HG02759 (cell line): Measurements from ENCODE around the gene ASPG.

ENCODE experiments used
- ATAC-seq: cut with Tn5 transposase; IDR thresholded peaks from one replicate; pipeline ENCODE4 v1.9.1; 2021; ENCODE audit warnings: mild to moderate bottlenecking, moderate library complexity; ENCODE audit not compliant: unreplicated experiment

The ASPG gene

DNA sequence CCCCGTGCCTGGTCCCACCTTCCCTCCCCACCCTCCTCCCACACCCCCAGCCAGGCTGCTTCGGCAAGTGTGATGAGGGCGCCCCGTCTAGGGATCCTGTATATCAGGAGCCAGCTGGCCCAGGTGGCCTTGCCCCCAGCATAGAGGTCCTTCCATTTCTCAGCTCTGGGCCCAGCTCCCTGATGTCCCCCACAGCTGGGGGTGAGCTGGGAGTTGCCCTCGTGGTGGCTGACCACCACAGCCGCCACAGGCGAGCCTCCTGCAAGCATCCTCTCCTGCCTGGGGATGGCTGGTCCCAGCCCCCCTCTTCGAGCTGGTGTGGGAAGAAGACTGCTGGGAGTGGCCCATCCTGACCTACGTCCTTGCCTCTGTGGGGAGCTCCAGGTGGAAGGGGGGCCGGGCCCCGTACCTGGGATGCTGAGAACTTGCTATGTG is 7.4 kb downstream of the ASPG start:
- ATAC-seq = no peak

DNA sequence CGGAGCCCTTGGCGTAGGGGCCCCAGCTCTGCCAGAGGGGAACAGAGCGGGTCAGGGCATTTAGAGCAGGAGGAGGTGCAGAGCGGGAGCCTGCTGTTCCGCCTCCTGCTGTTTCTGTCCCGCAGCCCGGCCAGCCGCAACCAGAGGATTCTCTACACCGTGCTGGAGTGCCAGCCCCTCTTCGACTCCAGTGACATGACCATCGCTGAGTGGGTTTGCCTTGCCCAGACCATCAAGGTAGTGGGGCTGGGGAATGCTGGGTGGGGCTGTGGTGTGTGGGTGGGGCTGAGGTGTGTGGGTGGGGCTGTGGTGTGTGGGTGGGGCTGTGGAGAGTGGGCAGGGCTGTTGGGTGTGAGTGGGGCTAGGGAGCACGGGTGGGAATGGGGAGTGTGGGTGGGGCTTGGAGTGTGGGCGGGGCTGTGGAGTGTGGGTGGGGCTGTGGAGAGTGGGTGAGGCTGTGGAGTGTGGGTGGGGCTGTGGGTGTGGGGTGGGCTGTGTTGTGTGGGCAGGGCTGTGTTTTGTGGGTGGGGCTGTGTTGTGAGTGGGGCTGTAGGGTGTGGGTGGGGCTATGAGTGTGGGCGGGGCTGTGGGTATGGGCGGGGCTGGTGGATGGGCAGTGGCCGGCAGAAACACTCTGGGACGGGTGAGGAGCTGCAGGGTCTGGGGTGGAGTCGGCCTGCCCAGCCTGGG is 8.0 kb downstream of the ASPG start:
- no peak for ATAC-seq

DNA sequence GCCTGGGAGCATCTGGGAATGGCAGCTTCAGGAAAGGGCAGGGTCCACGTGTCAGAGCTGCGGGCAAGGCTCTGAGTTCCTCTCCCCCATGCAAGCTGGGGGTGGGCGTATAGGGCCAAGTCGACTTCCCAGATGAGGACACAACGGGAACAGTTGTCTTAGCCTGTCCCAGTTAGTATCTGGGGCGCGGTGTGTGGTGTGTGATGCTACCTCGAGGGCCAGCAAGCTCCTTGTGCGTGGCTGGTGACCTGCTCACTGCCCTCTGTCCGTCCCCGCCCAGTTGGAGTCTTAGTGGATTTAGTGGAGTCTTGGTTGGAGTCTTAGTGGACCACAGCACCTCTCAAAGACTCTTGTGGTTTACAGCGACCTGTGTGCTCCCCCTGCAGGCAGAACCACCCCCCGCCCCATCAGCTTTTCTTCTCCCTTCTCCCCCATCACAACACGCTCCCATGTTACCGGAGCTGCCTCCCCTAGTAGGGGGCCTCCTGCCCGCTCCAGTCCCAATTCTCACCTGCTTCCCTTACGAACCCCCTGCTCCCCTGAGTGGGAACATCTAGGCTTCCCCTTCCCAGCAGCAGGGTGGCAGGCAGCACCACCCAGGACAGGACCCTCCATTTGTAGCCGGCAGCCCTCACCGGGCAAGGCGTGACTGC is 8.7 kb downstream of the ASPG start:
- ATAC-seq = no peak

DNA sequence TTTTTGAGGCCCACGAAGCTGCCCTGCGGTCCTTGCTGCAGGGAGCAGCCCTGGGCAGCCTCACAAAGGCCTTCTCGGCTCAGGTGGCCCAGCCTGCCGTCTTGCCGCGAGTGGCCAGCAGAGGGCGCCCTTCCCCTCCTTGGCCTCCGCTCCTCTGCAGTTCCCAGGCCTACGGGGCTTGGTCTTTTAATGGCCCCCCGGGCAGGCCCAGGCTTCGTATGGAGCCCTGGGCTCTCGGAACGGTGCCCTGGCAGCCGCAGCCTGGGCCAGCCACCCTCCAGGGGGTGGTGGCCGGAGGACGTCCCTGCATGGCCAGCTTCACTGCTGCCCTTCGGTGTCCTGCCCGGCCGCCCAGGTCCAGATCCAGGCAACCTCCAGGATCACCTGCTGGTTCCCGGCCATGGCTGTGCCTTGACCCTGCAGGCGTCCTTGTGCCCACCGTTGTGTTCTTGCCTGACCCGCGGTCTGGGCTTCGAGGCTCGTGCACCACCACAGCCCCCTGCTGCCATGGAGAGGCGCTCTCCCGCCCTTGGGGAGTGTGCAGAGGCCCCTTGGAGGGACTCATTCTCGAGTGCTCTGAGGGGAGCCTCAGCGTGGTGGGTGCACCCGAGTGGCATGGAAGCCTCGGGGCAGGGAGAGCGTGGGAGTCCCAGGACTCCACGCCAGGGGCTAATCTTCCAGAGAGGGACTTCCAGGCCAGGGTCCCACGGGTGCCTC is 9.4 kb downstream of the ASPG start:
- no peak for ATAC-seq

DNA sequence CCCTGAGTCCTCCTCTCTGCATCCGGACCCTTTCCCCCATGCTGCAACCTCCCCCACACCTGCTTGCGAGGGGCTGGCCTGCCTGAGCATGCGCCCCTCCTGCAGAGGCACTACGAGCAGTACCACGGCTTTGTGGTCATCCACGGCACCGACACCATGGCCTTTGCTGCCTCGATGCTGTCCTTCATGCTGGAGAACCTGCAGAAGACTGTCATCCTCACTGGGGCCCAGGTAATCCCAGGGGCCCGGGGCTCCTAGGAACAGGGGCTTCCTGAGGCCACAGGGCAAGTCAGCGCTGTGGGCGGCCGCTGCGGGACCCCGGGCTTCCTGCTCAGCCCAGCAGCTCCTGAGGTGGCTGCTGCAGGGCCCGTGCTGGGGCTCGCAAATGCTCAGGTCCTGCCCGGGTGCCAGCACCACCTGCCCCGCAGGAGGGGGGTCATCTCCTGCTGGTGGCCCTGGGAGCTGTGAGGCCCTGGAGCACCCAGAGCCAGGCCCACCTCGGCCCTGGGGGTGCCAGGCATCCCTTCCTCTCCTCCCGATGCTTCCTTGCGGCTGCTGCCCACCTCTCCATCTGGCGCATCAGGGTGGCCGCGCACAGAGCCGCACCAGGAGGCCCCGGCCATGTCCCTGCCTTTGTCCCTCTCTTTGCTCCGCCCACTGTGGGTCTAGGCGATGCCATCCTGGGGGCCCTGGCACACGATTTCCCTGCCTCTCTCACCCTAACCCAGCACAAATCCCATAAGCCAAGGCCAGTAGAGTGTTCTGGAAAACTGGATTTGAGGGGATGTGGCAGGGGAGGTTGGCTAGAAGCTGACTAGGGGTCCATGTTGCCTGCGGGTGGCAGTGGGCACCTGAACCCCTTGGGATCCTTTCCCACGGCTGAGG is 10.2 kb downstream of the ASPG start:
- no peak for ATAC-seq

DNA sequence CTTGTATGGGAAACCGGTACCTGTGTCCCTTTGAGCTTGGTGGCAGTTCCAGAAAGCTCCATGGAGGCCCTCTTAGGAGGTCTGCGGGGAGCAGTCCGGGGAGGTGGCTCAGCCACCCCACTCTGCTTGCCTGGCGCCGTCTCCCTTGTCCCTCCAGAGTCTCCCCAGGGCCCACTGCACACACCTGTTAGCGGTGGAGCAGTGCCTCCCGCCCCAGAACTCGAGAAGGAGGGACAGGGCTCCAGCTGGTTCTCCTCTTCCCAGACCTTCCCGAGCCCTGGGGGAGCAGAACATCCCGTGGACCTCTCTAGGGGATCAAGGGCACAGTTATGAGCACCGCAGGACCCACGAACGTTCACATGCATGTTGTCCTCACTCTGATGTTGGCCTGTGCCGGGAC is 10.8 kb downstream of the ASPG start:
- no peak for ATAC-seq

DNA sequence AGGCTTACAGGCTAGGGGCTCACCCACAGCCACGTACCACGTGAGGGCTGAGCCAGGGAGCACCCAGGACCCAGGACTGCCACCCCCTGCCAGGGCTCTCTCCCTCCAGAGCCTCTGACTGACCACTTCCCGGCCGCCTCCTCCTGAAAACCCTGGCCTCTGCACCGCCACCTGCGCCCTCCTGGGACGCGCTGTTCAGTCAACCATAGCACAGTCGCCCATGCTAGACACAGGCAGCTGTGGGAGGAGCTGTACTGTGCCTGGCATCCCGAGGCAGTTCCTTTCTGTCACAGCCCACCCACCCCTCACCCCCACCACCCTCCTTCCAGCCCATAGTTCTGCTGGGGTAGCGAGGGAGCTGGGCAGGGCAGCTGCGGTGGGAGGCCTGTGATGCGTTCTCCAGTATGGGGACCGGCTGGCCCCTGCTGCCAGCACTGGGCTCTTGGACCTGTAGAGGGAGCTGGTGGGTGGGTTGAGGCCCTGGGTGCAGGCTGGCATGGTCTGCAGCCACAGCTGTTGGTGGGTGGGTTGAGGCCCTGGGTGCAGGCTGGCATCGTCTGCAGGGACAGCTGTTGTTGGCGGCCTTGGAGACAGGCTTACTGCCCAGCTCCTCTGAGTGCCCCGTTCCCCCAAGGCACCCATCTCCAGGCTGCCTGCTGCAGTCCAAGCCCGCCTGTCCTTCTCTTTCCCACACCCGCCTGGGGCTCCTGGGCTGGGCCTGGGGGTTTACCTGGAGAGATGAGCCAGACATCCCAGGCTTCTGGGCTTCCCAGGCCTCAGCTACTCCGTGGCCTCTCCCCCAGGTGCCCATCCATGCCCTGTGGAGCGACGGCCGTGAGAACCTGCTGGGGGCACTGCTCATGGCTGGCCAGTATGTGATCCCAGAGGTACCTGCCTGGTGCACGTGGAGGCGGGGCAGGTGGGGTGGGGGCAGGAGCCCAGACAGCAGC is 11.5 kb downstream of the ASPG start:
- ATAC-seq = no peak

DNA sequence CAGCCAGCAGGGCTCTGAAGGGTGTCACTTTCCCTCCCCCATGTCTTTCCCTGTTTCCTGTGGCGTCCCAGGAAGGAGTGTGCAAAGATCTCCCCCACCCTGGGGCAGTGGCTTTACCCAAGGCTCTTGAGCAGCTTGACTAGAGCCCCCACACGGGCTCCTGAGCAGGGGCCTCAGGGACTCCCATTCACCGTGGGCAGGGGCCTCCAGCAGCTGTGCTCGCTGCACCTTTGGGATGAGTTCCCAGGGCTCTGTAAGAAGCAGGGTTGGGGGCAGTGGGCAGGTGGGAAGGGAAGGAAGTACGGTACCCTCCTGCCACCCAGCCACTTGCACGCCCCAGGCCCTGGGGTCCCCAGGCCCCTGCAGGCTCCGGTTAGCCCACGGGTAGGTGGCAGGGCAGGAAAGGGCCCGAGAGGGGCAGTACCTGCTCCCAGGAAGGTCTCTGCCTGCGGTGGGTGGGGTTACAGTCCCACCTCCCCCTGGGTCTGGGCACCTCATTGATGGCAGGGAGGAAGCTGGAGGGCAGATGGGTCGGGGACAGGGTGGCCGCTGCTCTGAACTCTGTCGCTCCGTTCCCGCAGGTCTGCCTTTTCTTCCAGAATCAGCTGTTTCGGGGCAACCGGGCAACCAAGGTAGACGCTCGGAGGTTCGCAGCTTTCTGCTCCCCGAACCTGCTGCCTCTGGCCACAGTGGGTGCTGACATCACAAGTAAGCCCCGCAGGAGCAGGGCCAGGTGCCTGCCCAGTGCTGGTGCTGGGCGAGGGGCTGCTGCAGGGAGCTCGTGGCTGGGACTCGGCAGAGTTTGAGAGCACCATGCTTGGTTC is 13.0 kb downstream of the ASPG start:
- ATAC-seq = no peak

DNA sequence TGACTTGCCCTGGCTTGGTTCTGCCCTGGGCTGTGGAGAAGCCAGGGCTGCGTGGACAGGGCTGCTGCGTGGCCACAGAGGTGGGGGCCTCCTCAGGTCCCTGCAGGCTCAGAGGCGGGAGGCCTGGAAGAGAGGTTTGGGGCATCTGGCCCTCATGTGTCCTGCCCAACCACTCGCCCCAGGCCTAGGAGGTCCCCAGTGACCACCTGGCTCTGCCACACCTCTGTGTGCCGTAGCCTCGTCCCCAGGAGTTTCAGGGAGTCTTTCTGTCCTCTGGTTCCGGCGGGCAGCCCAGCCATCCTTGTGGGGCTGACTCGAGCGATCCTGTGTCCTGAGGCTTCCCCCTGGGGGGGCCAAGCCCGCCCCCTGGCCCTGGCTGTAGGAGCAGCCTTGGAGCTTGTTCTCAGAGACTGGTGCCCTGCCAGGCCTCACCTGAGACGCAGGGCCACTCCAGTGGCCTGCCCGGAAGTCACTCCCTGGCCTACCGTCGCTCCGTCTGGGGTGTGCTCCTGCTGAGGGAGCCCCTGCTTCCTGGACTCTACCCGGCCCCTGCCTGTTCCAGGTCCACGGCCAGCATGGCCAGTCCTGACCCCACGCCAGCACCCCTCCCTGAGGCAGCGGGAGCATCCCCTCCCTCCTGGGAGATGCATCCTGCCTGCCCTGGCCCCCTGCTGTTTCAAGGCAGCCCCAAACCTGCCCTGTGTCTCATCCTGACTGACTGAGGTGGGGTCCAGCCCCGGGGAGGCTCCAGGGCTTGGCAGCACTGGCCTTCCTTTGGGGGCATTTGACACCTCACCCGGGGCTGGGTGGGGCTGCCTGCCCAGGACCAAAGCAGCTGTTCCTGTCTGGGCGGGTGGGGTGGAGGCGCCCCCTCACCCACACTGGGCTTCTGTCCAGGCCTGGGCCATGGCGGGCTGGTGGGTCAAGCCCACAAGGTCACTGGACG is 13.9 kb downstream of the ASPG start:
- no peak for ATAC-seq

DNA sequence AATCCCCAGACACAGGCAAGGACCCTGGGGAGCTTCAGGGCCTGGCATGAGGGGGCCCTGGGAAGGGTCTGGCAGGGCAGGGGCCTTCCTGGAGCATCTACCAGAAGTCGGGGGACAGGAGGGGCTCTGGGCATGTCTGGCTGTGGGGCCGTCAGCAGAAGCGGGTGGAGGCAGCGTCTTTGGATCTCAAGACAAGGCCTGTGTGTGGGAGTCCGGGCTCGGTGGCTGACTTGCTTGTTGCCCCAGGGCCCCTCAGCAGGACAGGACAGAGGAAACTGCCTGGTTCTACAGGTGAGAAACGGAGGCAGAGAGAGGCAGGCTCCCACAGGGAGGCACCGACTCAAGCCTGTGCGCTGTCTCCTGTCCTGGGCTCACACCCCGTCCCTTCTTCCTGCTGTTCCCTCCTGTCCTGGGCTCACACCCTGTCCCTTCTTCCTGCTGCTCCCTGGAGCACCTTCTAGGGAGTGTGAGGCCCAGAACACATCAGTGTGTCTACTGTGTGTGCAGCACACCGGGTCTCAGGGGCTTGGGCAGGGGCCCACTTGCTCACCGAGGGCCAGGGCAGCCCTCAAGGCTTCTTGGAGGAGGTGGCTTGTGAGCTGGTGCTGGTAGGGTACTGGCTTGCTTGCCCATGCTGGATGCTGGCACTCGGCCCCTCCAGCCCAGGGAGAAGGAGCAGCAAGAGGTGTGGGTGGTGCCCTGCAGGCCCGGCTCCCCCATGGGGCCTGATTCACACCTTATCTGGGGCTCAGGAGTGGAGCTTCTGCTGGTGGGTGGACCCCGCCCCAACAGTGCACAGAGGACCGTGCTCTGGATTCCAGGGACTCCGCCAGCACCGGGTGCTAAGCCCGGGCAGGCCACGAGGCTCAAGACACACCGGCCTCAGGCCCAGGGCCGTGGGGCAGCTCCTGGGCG is 14.9 kb downstream of the ASPG start:
- ATAC-seq = no peak

DNA sequence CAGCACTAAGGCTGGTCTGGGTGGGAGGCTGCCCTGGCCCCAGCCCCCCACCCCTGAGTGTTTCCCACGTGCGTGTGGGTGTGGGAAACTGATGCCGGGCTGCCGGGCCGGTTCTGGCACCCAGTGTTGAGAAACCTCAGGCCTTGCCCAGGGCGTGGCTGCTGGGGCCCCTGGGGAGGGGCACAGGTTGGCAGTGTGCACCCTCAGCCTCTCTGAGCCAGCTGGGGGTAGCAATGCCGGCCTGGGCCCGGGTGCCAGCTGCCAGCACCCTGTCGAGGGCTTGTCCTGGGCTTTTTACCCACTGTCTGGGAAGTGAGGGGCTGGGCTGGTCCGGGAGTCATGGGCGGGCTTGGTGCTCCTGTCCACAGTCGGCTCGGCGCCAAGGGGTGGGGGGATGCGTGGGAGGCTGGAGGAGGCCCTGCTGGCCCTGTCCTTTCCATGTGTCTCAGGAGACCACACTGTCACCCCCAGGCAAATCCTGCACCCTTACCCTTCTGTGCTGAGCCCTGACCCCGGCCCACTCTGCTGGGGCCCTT is 15.7 kb downstream of the ASPG start:
- no peak for ATAC-seq

DNA sequence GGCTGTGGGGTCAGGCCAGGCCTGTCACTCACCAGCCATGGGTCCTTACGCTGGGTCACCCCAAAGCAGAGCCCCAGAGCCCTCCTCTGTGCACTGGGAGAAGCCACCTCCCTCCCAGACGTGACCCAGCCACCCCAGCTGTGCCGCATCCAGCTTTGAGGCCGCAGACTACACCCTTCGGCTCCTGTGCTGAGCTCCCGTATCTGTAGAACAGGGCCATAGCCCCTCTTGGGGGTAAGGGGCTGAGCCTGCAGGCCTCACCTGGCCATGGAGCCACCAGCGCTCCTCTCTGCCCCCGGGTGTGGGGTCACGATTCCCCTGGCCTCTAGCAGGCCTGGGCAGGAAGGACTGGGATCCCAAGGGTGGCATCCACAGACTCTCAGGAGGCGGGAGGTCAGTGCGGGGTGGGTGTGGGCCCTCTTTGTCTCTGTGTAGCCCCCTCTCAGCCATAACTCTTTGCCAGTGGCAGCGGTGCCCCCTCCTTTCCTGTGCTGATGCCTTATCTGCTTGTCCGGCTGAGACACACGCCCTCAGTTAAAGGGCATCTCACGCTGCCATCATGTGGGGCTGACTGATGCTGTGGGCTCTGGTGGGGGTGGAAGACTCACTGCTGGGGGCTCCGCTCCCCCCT is 16.3 kb downstream of the ASPG start:
- ATAC-seq = no peak

DNA sequence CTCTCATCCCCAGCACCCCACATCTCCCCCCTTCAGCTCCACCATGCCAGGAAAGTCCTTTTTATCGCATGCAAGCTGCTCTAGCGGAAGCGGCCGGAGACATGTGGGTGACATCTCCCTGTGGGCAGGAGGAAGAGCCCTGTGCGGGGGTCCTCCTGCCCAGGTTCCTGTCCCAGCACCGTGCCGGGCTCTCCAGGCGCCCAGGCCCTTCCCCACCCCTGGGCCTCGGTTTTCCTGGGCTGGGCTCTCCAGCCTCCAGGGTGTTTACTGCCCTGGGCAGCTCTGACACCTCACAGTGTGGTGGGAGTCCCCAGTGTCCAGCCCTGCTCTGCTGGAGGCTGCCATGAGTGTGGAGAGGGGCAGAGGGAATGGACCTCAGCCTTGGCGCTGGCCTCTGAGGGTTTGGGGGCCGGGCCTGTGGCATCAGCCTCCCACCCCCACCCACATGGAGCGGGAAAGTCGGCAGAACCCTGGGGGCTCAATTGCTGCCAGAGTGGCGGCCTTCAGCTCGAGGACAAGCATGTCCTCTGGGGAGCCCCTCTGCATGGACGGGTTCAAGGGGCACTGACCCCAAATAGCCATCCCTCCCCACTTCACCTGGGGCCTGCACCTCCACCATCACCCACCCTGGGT is 16.9 kb downstream of the ASPG start:
- no peak for ATAC-seq

DNA sequence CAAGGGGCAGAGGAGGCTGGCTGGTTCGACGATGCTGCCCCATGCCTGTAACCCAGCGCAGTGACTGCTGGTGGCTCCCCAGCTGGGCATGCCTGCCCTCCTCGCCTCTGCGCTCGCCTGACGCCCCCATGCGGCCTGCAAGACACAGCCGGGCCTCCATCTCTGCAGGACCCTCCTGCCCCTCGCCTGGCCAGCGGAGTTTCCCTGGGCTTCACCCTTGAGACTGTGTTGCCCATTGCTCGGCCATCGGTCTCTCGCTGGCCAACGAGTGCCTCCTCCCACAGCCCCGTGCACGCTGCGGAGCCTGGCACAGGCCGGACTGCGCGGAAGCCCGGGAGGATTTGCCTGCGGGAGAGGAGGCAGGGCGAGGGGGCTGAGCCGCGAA is 17.6 kb downstream of the ASPG start:
- no peak for ATAC-seq

DNA sequence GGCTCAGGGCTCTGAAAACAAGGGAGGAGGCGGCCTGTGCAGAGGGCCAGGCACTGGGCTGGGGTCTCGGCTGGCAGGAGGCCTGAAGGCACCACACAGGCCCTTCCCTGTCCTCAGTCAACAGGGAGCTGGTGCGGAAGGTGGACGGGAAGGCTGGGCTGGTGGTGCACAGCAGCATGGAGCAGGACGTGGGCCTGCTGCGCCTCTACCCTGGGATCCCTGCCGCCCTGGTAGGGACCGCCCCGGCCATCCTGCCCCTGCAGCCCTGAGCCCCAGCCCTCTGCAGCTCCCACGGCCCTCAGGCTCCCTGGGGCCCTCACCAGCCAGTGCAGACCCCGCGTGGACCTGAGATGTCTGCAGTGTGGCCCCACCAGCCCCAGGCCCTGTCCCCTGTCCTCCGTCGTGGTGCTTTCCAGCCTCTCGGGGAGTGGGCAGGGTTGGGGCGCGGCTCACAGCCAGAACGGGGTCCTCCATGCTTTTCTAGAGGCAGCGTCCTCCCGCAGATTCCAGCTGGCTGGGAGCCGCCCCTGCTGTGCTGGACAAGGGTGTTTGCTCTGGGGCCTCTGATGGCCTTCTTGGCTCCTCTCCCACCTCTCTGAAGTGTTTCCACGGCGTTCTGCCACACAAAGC is 18.1 kb downstream of the ASPG start:
- no peak for ATAC-seq
